GM23338 (cell line): ENCODE data around the gene PDE2A. TPM values are rescaled to one million over a fixed set of nuclear protein-coding genes. Genes with fewer than 3 reads are reported as not detected.

Source experiments
- ATAC-seq: fragments of 200-7000 bp; cut with Tn5 transposase; 3 replicates; pipeline ENCODE4 v1.9.1; 2020
- DNase-seq: peaks from one replicate; pipeline ENCODE4 v3.0.0-alpha.2; 2015; ENCODE audit warnings: low spot score
- H2AFZ ChIP-seq: fragments of 200-600 bp; sonication (generic); 2 replicates; pipeline ENCODE4 v1.8.0; 2016; ENCODE audit warnings: antibody characterized with exemption, mild to moderate bottlenecking, moderate library complexity
- H3F3A ChIP-seq: fragments of 200-600 bp; sonication (generic); replicated peaks from 2 replicates; pipeline ENCODE4 v1.8.0; 2017; ENCODE audit warnings: antibody characterized with exemption, mixed run types, low read depth
- H3K27ac ChIP-seq: fragments of 200-600 bp; sonication (generic); 2 replicates; pipeline ENCODE4 v1.6.1; 2016; ENCODE audit warnings: low read depth
- H3K27me3 ChIP-seq: fragments of 200-600 bp; sonication (generic); 2 replicates; pipeline ENCODE4 v1.8.0; 2016; ENCODE audit warnings: mild to moderate bottlenecking, mixed run types, moderate library complexity; ENCODE audit not compliant: insufficient read depth
- H3K36me3 ChIP-seq: fragments of 200-600 bp; sonication (generic); 2 replicates; pipeline ENCODE4 v1.8.0; 2016; ENCODE audit warnings: mild to moderate bottlenecking; ENCODE audit not compliant: insufficient read depth
- H3K4me1 ChIP-seq: fragments of 200-600 bp; sonication (generic); 2 replicates; pipeline ENCODE4 v1.8.0; 2016; ENCODE audit warnings: mild to moderate bottlenecking, moderate library complexity; ENCODE audit not compliant: insufficient read depth
- H3K4me2 ChIP-seq: fragments of 200-600 bp; sonication (generic); 2 replicates; pipeline ENCODE4 v1.7.1; 2017; ENCODE audit warnings: mixed run types
- H3K4me3 ChIP-seq: fragments of 200-600 bp; sonication (generic); 2 replicates; pipeline ENCODE4 v1.6.1; 2016; ENCODE audit warnings: mixed run types
- H3K79me2 ChIP-seq: fragments of 200-600 bp; sonication (generic); replicated peaks from 2 replicates; pipeline ENCODE4 v1.8.0; 2017; ENCODE audit warnings: mild to moderate bottlenecking; ENCODE audit not compliant: insufficient read depth
- H3K9me2 ChIP-seq: fragments of 200-600 bp; sonication (generic); 2 replicates; pipeline ENCODE4 v1.8.0; 2017; ENCODE audit not compliant: insufficient read depth
- H4K20me1 ChIP-seq: fragments of 200-600 bp; sonication (generic); replicated peaks from 2 replicates; pipeline ENCODE4 v1.8.0; 2017; ENCODE audit warnings: mild to moderate bottlenecking; ENCODE audit not compliant: insufficient read depth
- H3K27ac Mint-ChIP-seq: 2 replicates; pipeline ENCODE4 v1.8.0; 2020; ENCODE audit warnings: inconsistent platforms, mild to moderate bottlenecking, moderate library complexity, mixed read lengths
- H3K27me3 Mint-ChIP-seq: 3 replicates; pipeline ENCODE4 v1.8.0; 2022; ENCODE audit warnings: low read depth, mild to moderate bottlenecking, moderate library complexity, mixed read lengths, inconsistent platforms; ENCODE audit not compliant: insufficient read depth, poor library complexity
- H3K36me3 Mint-ChIP-seq: 3 replicates; pipeline ENCODE4 v1.8.0; 2021; ENCODE audit warnings: low read depth, mild to moderate bottlenecking, inconsistent platforms, moderate library complexity, mixed read lengths
- H3K4me1 Mint-ChIP-seq: 3 replicates; pipeline ENCODE4 v1.8.0; 2020; ENCODE audit warnings: mild to moderate bottlenecking, inconsistent platforms, mixed read lengths
- H3K4me3 Mint-ChIP-seq: 3 replicates; pipeline ENCODE4 v1.8.0; 2021; ENCODE audit warnings: moderate library complexity, mild to moderate bottlenecking, inconsistent platforms, mixed read lengths
- H3K9me3 Mint-ChIP-seq: 3 replicates; pipeline ENCODE4 v1.8.0; 2020; ENCODE audit warnings: moderate library complexity, mild to moderate bottlenecking, inconsistent platforms, mixed read lengths
- CREB1 ChIP-seq: fragments of 250-450 bp; sonication (Bioruptor Pico); IDR thresholded peaks from 2 replicates; pipeline ENCODE4 v1.5.0; 2020; ENCODE audit warnings: low read depth, mild to moderate bottlenecking, moderate library complexity
- EZH2 ChIP-seq: fragments of 200-600 bp; sonication (generic); IDR thresholded peaks from one replicate; pipeline ENCODE4 v1.8.0; 2017; ENCODE audit warnings: antibody characterized with exemption, mild to moderate bottlenecking, low read depth; ENCODE audit not compliant: unreplicated experiment
- EZH2phosphoT487 ChIP-seq: fragments of 200-600 bp; sonication (generic); IDR thresholded peaks from one replicate; pipeline ENCODE4 v1.8.1; 2018; ENCODE audit warnings: antibody characterized with exemption; ENCODE audit not compliant: unreplicated experiment
- JUNB ChIP-seq: IDR thresholded peaks from one replicate; pipeline ENCODE4 v1.6.1; 2016; ENCODE audit warnings: antibody characterized with exemption; ENCODE audit not compliant: unreplicated experiment
- NANOG ChIP-seq: IDR thresholded peaks from 2 replicates; pipeline ENCODE4 v1.6.1; 2016; ENCODE audit warnings: antibody characterized with exemption, borderline replicate concordance
- REST ChIP-seq: IDR thresholded peaks from one replicate; pipeline ENCODE4 v1.6.1; 2018; ENCODE audit warnings: antibody characterized with exemption; ENCODE audit not compliant: unreplicated experiment
- STAT1 ChIP-seq: IDR thresholded peaks from one replicate; pipeline ENCODE4 v1.6.1; 2016; ENCODE audit warnings: antibody characterized with exemption; ENCODE audit not compliant: unreplicated experiment
- ZNF331 ChIP-seq: fragments of 250-450 bp; sonication (Bioruptor Pico); IDR thresholded peaks from 2 replicates; pipeline ENCODE4 v1.5.0; 2020; ENCODE audit warnings: low read depth, mild to moderate bottlenecking, moderate library complexity
- ZNF462 ChIP-seq: fragments of 250-450 bp; sonication (Bioruptor Pico); IDR thresholded peaks from 2 replicates; pipeline ENCODE4 v1.5.0; 2020; ENCODE audit warnings: mild to moderate bottlenecking, moderate library complexity
- polyA plus RNA-seq: library from polyadenylated mRNA; unstranded; fragments of >200 nt; fragmentation: Nextera tagmentation; extraction: Ambion mirVana; gene quantifications from 2 replicates; pipeline ENCODE4 v1.2.1, GENCODE V29; 2016
- total RNA-seq: library from RNA; depleted of rRNA; stranded (reverse); fragments of >200 nt; shearing (Covaris generic); gene quantifications from 2 replicates; pipeline ENCODE4 v1.2.3, GENCODE V29; 2014
- TF ChIP-seq, protein P1 (sequence below): IDR thresholded peaks from 2 replicates; pipeline ENCODE4 v1.6.1; 2016; ENCODE audit warnings: antibody characterized with exemption

Gene PDE2A
- total and polyA plus RNA-seq, 2 experiments from 2014 or later, result 4.3 to 16.2 TPM

GRCh38 chr11:72634472-72635095, 39.6 kb downstream of the PDE2A start:
- H3K9me3 Mint-ChIP-seq, result no peaks in the 10 kb centered on the region

GRCh38 chr11:72634016-72634415, 40.2 kb downstream of the PDE2A start:
- peaks cover 24% of the 10 kb centered on the region for H3K27me3 Mint-ChIP-seq
- Histone ChIP-seq H3K4me2 (no peak overlapping the region), H4K20me1 (no peaks in the 10 kb centered on the region), H3K9me2 (no peaks in the 10 kb centered on the region), H3K4me3 (no peak overlapping the region), H3F3A (no peaks in the 10 kb centered on the region), H3K4me1 (peaks cover 24% of the 10 kb centered on the region), H3K27me3 (peaks cover 7% of the 10 kb centered on the region; the same call in 1 of the 2 replicates), H2AFZ (no peak overlapping the region), H3K27ac (no peak overlapping the region), H3K79me2 (no peaks in the 10 kb centered on the region), H3K36me3 (no peaks in the 10 kb centered on the region)
- no peak for ATAC-seq
- no peak overlapping the region for H3K4me3 Mint-ChIP-seq
- H3K36me3 Mint-ChIP-seq, result no peaks in the 10 kb centered on the region
- H3K9me3 Mint-ChIP-seq, result no peaks in the 10 kb centered on the region
- TF ChIP-seq STAT1 (no peak), EZH2 (no peak), REST (no peak), EZH2phosphoT487 (no peak), CREB1 (CRISPR knock-in tag) (no peak), ZNF331 (CRISPR knock-in tag) (no peak), NANOG (no peak), JUNB (no peak), ZNF462 (CRISPR knock-in tag) (no peak)
- TF ChIP-seq, protein P1, sequence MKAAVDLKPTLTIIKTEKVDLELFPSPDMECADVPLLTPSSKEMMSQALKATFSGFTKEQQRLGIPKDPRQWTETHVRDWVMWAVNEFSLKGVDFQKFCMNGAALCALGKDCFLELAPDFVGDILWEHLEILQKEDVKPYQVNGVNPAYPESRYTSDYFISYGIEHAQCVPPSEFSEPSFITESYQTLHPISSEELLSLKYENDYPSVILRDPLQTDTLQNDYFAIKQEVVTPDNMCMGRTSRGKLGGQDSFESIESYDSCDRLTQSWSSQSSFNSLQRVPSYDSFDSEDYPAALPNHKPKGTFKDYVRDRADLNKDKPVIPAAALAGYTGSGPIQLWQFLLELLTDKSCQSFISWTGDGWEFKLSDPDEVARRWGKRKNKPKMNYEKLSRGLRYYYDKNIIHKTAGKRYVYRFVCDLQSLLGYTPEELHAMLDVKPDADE, result no peak
- no peak for DNase-seq
- H3K4me1 Mint-ChIP-seq, result peaks cover 48% of the 10 kb centered on the region
- no peak overlapping the region for H3K27ac Mint-ChIP-seq

More at GRCh38 chr11:72634472-72635095, 39.6 kb downstream of the PDE2A start:
- Mint-ChIP-seq H3K36me3 (no peaks in the 10 kb centered on the region), H3K27me3 (peaks cover 24% of the 10 kb centered on the region), H3K4me3 (no peak overlapping the region), H3K27ac (no peak overlapping the region), H3K4me1 (peaks cover 48% of the 10 kb centered on the region)
- H3K79me2 ChIP-seq, result no peaks in the 10 kb centered on the region
- H2AFZ ChIP-seq, result no peak overlapping the region
- H3K4me1 ChIP-seq, result peaks cover 24% of the 10 kb centered on the region
- no peaks in the 10 kb centered on the region for H3F3A ChIP-seq
- ATAC-seq (no peak), DNase-seq (no peak)
- no peaks in the 10 kb centered on the region for H3K9me2 ChIP-seq
- H3K4me3 ChIP-seq, result no peak overlapping the region
- no peaks in the 10 kb centered on the region for H4K20me1 ChIP-seq
- no peak overlapping the region for H3K27ac ChIP-seq
- peaks cover 8% of the 10 kb centered on the region; the same call in 1 of the 2 replicates for H3K27me3 ChIP-seq
- no peak overlapping the region for H3K4me2 ChIP-seq
- H3K36me3 ChIP-seq, result no peaks in the 10 kb centered on the region
- TF ChIP-seq JUNB (no peak), EZH2phosphoT487 (no peak)
